A549 treated with AZD2906 at 1 μM for 4 hours (cell line): ENCODE results near the gene SRRM3. TPM values are rescaled to one million over a fixed set of nuclear protein-coding genes. Genes with fewer than 3 reads are reported as not detected.

Experiments
- total RNA-seq: library from RNA; stranded (reverse); fragments of 200-300 nt; extraction: Qiagen RNA extraction; gene quantifications from 5 replicates; pipeline ENCODE4 v1.2.3, GENCODE V29; 2022

The SRRM3 gene
- 8.0 to 13.5 TPM (median 12.1 TPM) in 5 replicates for total RNA-seq

GRCh38 chr7:76201732-76202665 lies at the start of gene SRRM3:
TSS of gene SRRM3 (plus strand) at chr7:76201896. CDS start at chr7:76235067, 33,171 bp downstream.

GRCh38 chr7:76302347-76303201 lies 100.9 kb downstream of the SRRM3 start, which contains the start of gene HSPB1:
TSS of gene HSPB1 (plus strand) at chr7:76302673. CDS start at chr7:76302713, 40 bp downstream.

Other genes with a start within 250 kb of the SRRM3 start
- 38.6 to 50.5 TPM (median 45.9 TPM) in 5 replicates for gene TMEM120A, start 207.3 kb upstream of the SRRM3 start, total RNA-seq
- gene STYXL1, start 153.9 kb upstream of the SRRM3 start, total RNA-seq = 39.7 to 49.3 TPM (median 44.6 TPM) in 5 replicates
- gene MDH2, start 153.8 kb upstream of the SRRM3 start, total RNA-seq = 350 to 422 TPM (median 399 TPM) in 5 replicates
- 871 to 1,696 TPM (median 1,516 TPM) in 5 replicates for gene HSPB1, start 100.8 kb downstream of the SRRM3 start, total RNA-seq
- 189 to 230 TPM (median 210 TPM) in 5 replicates for gene YWHAG, start 157.1 kb downstream of the SRRM3 start, total RNA-seq
- 0.73 to 1.4 TPM (median 1.3 TPM) in 5 replicates for gene SSC4D, start 207.8 kb downstream of the SRRM3 start, total RNA-seq
- gene ZP3, start 223.1 kb downstream of the SRRM3 start, total RNA-seq = 16.1 to 21.6 TPM (median 19.7 TPM) in 5 replicates